Activated B cell treated with CpG ODN at 0.5 μM for 24 hours (primary cell): ENCODE data around the gene BTBD3. TPM values are rescaled to one million over a fixed set of nuclear protein-coding genes. Genes with fewer than 3 reads are reported as not detected.
A peak's percentile ranks its signal among the peaks of the same experiment; 100 is the strongest.

Experiments used
- ATAC-seq: fragments of 200-7000 bp; cut with Tn5 transposase; one replicate; pipeline ENCODE4 v1.10.0; 2021; ENCODE audit warnings: low read depth, mild to moderate bottlenecking, moderate library complexity
- CTCF ChIA-PET: fragments of 350-600 bp; sonication (Branson Sonifier 250); formaldehyde crosslinking; loops from one replicate; lab custom pipeline; 2021; ENCODE audit warnings: antibody characterized with exemption; lab: Charles Lee
- POLR2A ChIA-PET: fragments of 350-600 bp; sonication (Branson Sonifier 250); formaldehyde crosslinking; loops from one replicate; lab custom pipeline; 2021; ENCODE audit warnings: antibody characterized with exemption; lab: Charles Lee
- DNase-seq: peaks from one replicate; pipeline ENCODE4 v3.0.0; 2022
- H3K27ac Mint-ChIP-seq: one replicate; pipeline ENCODE4 v1.8.0; 2020; ENCODE audit warnings: mixed read lengths
- H3K27me3 Mint-ChIP-seq: one replicate; pipeline ENCODE4 v1.8.0; 2021; ENCODE audit warnings: mixed read lengths
- H3K36me3 Mint-ChIP-seq: one replicate; pipeline ENCODE4 v1.8.0; 2021; ENCODE audit warnings: low read depth, mixed read lengths
- H3K4me1 Mint-ChIP-seq: one replicate; pipeline ENCODE4 v1.8.0; 2021; ENCODE audit warnings: mixed read lengths
- H3K4me3 Mint-ChIP-seq: one replicate; pipeline ENCODE4 v1.8.0; 2020; ENCODE audit warnings: mild to moderate bottlenecking, mixed read lengths
- H3K9me3 Mint-ChIP-seq: one replicate; pipeline ENCODE4 v1.8.0; 2020; ENCODE audit warnings: mixed read lengths
- CTCF ChIP-seq: fragments of 200-600 bp; IDR thresholded peaks from one replicate; pipeline ENCODE4 v1.8.0; 2022; ENCODE audit warnings: antibody characterized with exemption, mild to moderate bottlenecking
- intact Hi-C: fragments of 100-400 bp; cut with micrococcal nuclease; formaldehyde crosslinking; loops from one replicate; pipeline ENCODE4 v1.15.1; 2024
- total RNA-seq: library from RNA; stranded (reverse); gene quantifications from 2 replicates; pipeline ENCODE4 v1.2.3, GENCODE V29; 2022

The BTBD3 gene
- total RNA-seq: 1.5 and 1.6 TPM in 2 replicates

- ATAC-seq: peak; percentile 37
- no peaks in the 10 kb centered on the region for H3K9me3 Mint-ChIP-seq
- POLR2A ChIA-PET: no interaction called here
- H3K27ac Mint-ChIP-seq: no peak within 1 kb of the TSS
- CTCF ChIA-PET: no interaction called here
- no peaks in the 10 kb centered on the region for H3K36me3 Mint-ChIP-seq
- intact Hi-C loops: loop anchor here (10.0 kb wide), 1 partner anchor 287 kb away; no protein-coding TSS in a partner anchor
- H3K27me3 Mint-ChIP-seq: no peaks in the 10 kb centered on the region
- no peak for TF ChIP-seq CTCF
- peak within 1 kb of the TSS; percentile 70 for H3K4me3 Mint-ChIP-seq
- DNase-seq: no peak
- peaks cover 12% of the 10 kb centered on the region for H3K4me1 Mint-ChIP-seq
Measured at GRCh38 chr20:11917663-11918062, at the start of gene BTBD3. Gene BTBD3, plus strand, starts transcription at chr20:11917893. Its CDS starts 383 bp downstream, at chr20:11918276.

- Mint-ChIP-seq H3K36me3 (no peaks in the 10 kb centered on the region), H3K4me1 (no peaks in the 10 kb centered on the region), H3K27me3 (no peaks in the 10 kb centered on the region), H3K9me3 (peaks cover 2% of the 10 kb centered on the region), H3K4me3 (no peak overlapping the region), H3K27ac (no peak overlapping the region)
- no peak for TF ChIP-seq CTCF
- intact Hi-C loops: no loop called here
- DNase-seq (no peak), ATAC-seq (no peak)
- ChIA-PET POLR2A (no interaction called here), CTCF (no interaction called here)
Measured at GRCh38 chr20:11869641-11870040, 48.1 kb upstream of the BTBD3 start.

DNA sequence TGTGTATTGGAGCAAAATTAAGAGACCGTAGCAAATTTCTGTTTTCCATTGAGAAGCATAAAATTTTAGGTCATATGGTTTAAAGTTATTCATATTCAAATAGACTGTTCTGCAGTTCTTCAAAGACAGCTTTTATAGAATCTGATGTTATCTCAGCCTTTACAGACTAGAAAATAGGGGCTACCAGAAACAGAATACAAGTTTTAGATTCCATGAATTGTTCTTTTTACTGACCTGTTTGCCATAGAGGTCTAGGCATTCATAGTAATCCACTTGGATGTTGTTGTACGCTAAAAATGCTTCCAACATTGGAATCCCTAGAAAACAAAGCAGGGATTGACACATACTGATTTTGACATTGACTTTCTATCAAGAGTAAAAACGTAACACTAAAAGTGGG, 47.3 kb upstream of the BTBD3 start:
- ATAC-seq: no peak
- POLR2A ChIA-PET: no interaction called here
- Mint-ChIP-seq H3K4me1 (no peaks in the 10 kb centered on the region), H3K27me3 (no peaks in the 10 kb centered on the region), H3K9me3 (peaks cover 2% of the 10 kb centered on the region), H3K4me3 (no peak overlapping the region), H3K27ac (no peak overlapping the region), H3K36me3 (no peaks in the 10 kb centered on the region)
- CTCF ChIA-PET: no interaction called here
- DNase-seq: no peak
- intact Hi-C loops: no loop called here
- TF ChIP-seq CTCF: no peak

GRCh38 chr20:11876555-11876954, 41.1 kb upstream of the BTBD3 start:
- intact Hi-C loops: no loop called here
- no peaks in the 10 kb centered on the region for H3K4me1 Mint-ChIP-seq
- no peak overlapping the region for H3K27ac Mint-ChIP-seq
- H3K4me3 Mint-ChIP-seq: no peak overlapping the region
- DNase-seq (no peak), ATAC-seq (no peak)
- H3K36me3 Mint-ChIP-seq: no peaks in the 10 kb centered on the region
- POLR2A ChIA-PET: no interaction called here
- CTCF ChIA-PET: no interaction called here
- H3K9me3 Mint-ChIP-seq: peaks cover 4% of the 10 kb centered on the region
- no peaks in the 10 kb centered on the region for H3K27me3 Mint-ChIP-seq
- TF ChIP-seq CTCF: no peak

DNA sequence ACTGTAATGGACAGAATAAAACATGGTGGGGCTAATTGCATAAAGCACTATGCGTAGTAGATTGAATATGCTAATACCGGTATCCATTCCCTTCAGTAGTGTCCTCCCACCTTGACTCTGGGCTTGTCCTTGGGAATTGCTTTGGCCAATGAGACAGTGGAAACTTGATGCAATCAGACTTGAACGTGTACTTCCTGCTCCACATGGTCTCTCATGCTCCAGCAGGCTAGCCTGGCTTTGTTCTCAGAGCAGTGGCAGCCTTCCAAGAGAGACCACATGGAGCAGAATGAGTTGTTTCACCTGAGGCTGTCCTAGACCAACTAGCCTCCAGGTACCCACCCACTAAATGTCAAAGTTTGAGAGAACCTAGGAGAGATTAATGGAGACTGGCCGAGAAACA, 37.0 kb upstream of the BTBD3 start:
- H3K27me3 Mint-ChIP-seq: no peaks in the 10 kb centered on the region
- H3K9me3 Mint-ChIP-seq: peaks cover 4% of the 10 kb centered on the region
- no peak overlapping the region for H3K4me3 Mint-ChIP-seq
- POLR2A ChIA-PET: no interaction called here
- intact Hi-C loops: no loop called here
- no peak overlapping the region for H3K27ac Mint-ChIP-seq
- no peaks in the 10 kb centered on the region for H3K36me3 Mint-ChIP-seq
- no peak for TF ChIP-seq CTCF
- ATAC-seq (no peak), DNase-seq (no peak)
- no peaks in the 10 kb centered on the region for H3K4me1 Mint-ChIP-seq
- CTCF ChIA-PET: no interaction called here
